Measurements from ENCODE around the gene RINT1.
"Not testable (repeated sequence)": the region's sequence is repeated elsewhere in the genome, so short reads cannot be mapped to it uniquely, and the experiment has no call there.

- not testable (repeated sequence) for TF ChIP-seq EZH2phosphoT487 (IDR thresholded peaks at IDR 0.05; ENCODE audit: insufficient read depth, low read depth); EZH2 (IDR thresholded peaks at IDR 0.05; ENCODE audit: insufficient read depth, poor library complexity, severe bottlenecking)
These were observed 16.4 kb upstream of the RINT1 start for GRCh38 chr7:105515610-105516009.
